SU-DHL-6 (cell line): ENCODE results near the gene MOB3B.
A peak's percentile ranks its signal among the peaks of the same experiment; 100 is the strongest.

Experiments used
- H2AFZ ChIP-seq: fragments of 200-600 bp; sonication (generic); 2 replicates; pipeline ENCODE4 v1.6.1; 2014; ENCODE audit warnings: low read depth, mild to moderate bottlenecking, moderate library complexity, mixed read lengths, antibody characterized with exemption, low read length; ENCODE audit not compliant: severe bottlenecking
- H3F3A ChIP-seq: fragments of 200-600 bp; shearing (Covaris generic); 2 replicates; pipeline ENCODE4 v1.6.0; 2016; ENCODE audit warnings: antibody characterized with exemption, mild to moderate bottlenecking; ENCODE audit not compliant: insufficient read depth
- H3K27ac ChIP-seq: fragments of 200-600 bp; sonication (generic); 2 replicates; pipeline ENCODE4 v1.5.1; 2016; ENCODE audit warnings: low read depth, mild to moderate bottlenecking, low read length, moderate library complexity, mixed read lengths
- H3K27me3 ChIP-seq: fragments of 200-600 bp; sonication (generic), shearing (Covaris generic); 2 replicates; pipeline ENCODE4 v1.6.0; 2014; ENCODE audit warnings: mild to moderate bottlenecking, low read length
- H3K36me3 ChIP-seq: fragments of 200-600 bp; sonication (generic); 2 replicates; pipeline ENCODE4 v1.6.1; 2014; ENCODE audit warnings: mild to moderate bottlenecking, low read length, mixed read lengths
- H3K4me2 ChIP-seq: fragments of 300-600, 200-600 bp; shearing (Covaris generic), sonication (generic); 2 replicates; pipeline ENCODE4 v1.6.0; 2014; ENCODE audit warnings: low read length, low read depth, mild to moderate bottlenecking; ENCODE audit not compliant: poor library complexity, severe bottlenecking
- H3K4me3 ChIP-seq: fragments of 200-600 bp; sonication (generic); 2 replicates; pipeline ENCODE4 v1.5.1; 2014; ENCODE audit warnings: antibody characterized with exemption, low read length, mild to moderate bottlenecking, mixed read lengths; ENCODE audit not compliant: insufficient read depth, poor library complexity, severe bottlenecking
- H3K79me2 ChIP-seq: fragments of 200-600 bp; sonication (generic); 2 replicates; pipeline ENCODE4 v1.6.1; 2014; ENCODE audit warnings: mild to moderate bottlenecking, low read length, moderate library complexity; ENCODE audit not compliant: insufficient read depth
- H3K9ac ChIP-seq: fragments of 200-600 bp; sonication (generic); 2 replicates; pipeline ENCODE4 v1.7.0; 2014; ENCODE audit warnings: mild to moderate bottlenecking, low read length
- H3K9me2 ChIP-seq: fragments of 200-600 bp; sonication (generic); replicated peaks from 2 replicates; pipeline ENCODE4 v1.6.1; 2014; ENCODE audit warnings: low read length; ENCODE audit not compliant: insufficient read depth
- H3K9me3 ChIP-seq: fragments of 200-600 bp; sonication (generic); 2 replicates; pipeline ENCODE4 v1.6.1; 2014; ENCODE audit warnings: low read length, mixed read lengths; ENCODE audit not compliant: insufficient read depth
- H4K20me1 ChIP-seq: fragments of 200-600 bp; sonication (generic); 2 replicates; pipeline ENCODE4 v1.6.1; 2014; ENCODE audit warnings: low read depth, mild to moderate bottlenecking, antibody characterized with exemption, low read length, moderate library complexity, mixed read lengths
- CTCF ChIP-seq: fragments of 200-600 bp; sonication (generic); IDR thresholded peaks from one replicate; pipeline ENCODE4 v1.5.1; 2017; ENCODE audit warnings: antibody characterized with exemption, mild to moderate bottlenecking, low read length, moderate library complexity; ENCODE audit not compliant: insufficient read depth, poor library complexity, severe bottlenecking
- EZH2phosphoT487 ChIP-seq: fragments of 200-600 bp; sonication (generic), shearing (Covaris generic); conservative IDR thresholded peaks from 2 replicates; pipeline ENCODE4 v1.6.1; 2018; ENCODE audit warnings: mild to moderate bottlenecking, antibody characterized with exemption, low read length, moderate library complexity, mixed read lengths

MOB3B gene

GRCh38 chr9:27276193-27277030 is 253.2 kb downstream of the MOB3B start:
- no peaks in the 10 kb centered on the region for H4K20me1 ChIP-seq
- H3K36me3 ChIP-seq = no peaks in the 10 kb centered on the region
- H2AFZ ChIP-seq = peak overlapping the region; percentile 23
- no peak overlapping the region for H3K27ac ChIP-seq
- H3K9me2 ChIP-seq = no peaks in the 10 kb centered on the region
- H3K4me3 ChIP-seq = no peak overlapping the region
- H3K27me3 ChIP-seq = no peaks in the 10 kb centered on the region
- no peak overlapping the region for H3K9ac ChIP-seq
- no peak overlapping the region for H3K4me2 ChIP-seq
- H3F3A ChIP-seq = no peaks in the 10 kb centered on the region
- TF ChIP-seq CTCF (peak; percentile 83), EZH2phosphoT487 (no peak)
- H3K9me3 ChIP-seq = no peaks in the 10 kb centered on the region
- no peaks in the 10 kb centered on the region for H3K79me2 ChIP-seq
